ENCODE data around the gene PTTG2. TPM values are rescaled to one million over a fixed set of nuclear protein-coding genes. Genes with fewer than 3 reads are reported as not detected.
"Not testable (repeated sequence)": the region's sequence is repeated elsewhere in the genome, so short reads cannot be mapped to it uniquely, and the experiment has no call there.

PTTG2 gene
- not detected in 2 replicates for polyA plus RNA-seq (2011; rRNA removed)
- polyA minus RNA-seq (2011; rRNA and poly(A)+ RNA removed) = not detected in 2 replicates

- peaks cover 4% of the 10 kb centered on the region; the same call in 1 of the 2 replicates for H3K27me3 ChIP-seq (ENCODE audit: control insufficient read depth, insufficient read depth, low read length)
- DNase-seq (ENCODE audit: low read depth) = no peak
- TF ChIP-seq CTCF (IDR thresholded peaks at IDR 0.05; ENCODE audit: insufficient read depth, low read depth, low read length) = no peak
- ChIA-PET CTCF (no interaction called here), POLR2A (no interaction called here)
- H3K4me3 ChIP-seq (ENCODE audit: low read depth, low read length) = no peak within 1 kb of the TSS
- H3K36me3 ChIP-seq (ENCODE audit: control insufficient read depth, insufficient read depth, low read length) = no peaks in the 10 kb centered on the region
Measured at GRCh38 chr4:37960098-37960497, at the start of gene PTTG2. Gene PTTG2, plus strand, starts transcription at chr4:37960398. Its CDS starts 37 bp downstream, at chr4:37960435.

GRCh38 chr4:37914539-37914938 is 45.7 kb upstream of the PTTG2 start:
- no peak for DNase-seq (ENCODE audit: low read depth)
- peaks cover 11% of the 10 kb centered on the region for H3K27me3 ChIP-seq (ENCODE audit: control insufficient read depth, insufficient read depth, low read length)
- no peak overlapping the region for H3K4me3 ChIP-seq (ENCODE audit: low read depth, low read length)
- CTCF ChIA-PET = interaction anchor here (1.0 kb wide), 1 partner anchor 55 kb away, joined by 3 read pairs; no protein-coding TSS in a partner anchor
- no peaks in the 10 kb centered on the region for H3K36me3 ChIP-seq (ENCODE audit: control insufficient read depth, insufficient read depth, low read length)
- POLR2A ChIA-PET = no interaction called here
- no peak for TF ChIP-seq CTCF (IDR thresholded peaks at IDR 0.05; ENCODE audit: insufficient read depth, low read depth, low read length)

GRCh38 chr4:37917388-37917787 is 42.8 kb upstream of the PTTG2 start:
- TF ChIP-seq CTCF (IDR thresholded peaks at IDR 0.05; ENCODE audit: insufficient read depth, low read depth, low read length) = no peak
- ChIA-PET POLR2A (no interaction called here), CTCF (no interaction called here)
- Histone ChIP-seq H3K27me3 (ENCODE audit: control insufficient read depth, insufficient read depth, low read length) (peaks cover 11% of the 10 kb centered on the region), H3K36me3 (ENCODE audit: control insufficient read depth, insufficient read depth, low read length) (no peaks in the 10 kb centered on the region), H3K4me3 (ENCODE audit: low read depth, low read length) (no peak overlapping the region)
- DNase-seq (ENCODE audit: low read depth) = no peak

GRCh38 chr4:37918653-37919052 is 41.5 kb upstream of the PTTG2 start:
- no peak overlapping the region for H3K4me3 ChIP-seq (ENCODE audit: low read depth, low read length)
- H3K36me3 ChIP-seq (ENCODE audit: control insufficient read depth, insufficient read depth, low read length) = no peaks in the 10 kb centered on the region
- DNase-seq (ENCODE audit: low read depth) = no peak
- ChIA-PET POLR2A (no interaction called here), CTCF (no interaction called here)
- no peak for TF ChIP-seq CTCF (IDR thresholded peaks at IDR 0.05; ENCODE audit: insufficient read depth, low read depth, low read length)
- H3K27me3 ChIP-seq (ENCODE audit: control insufficient read depth, insufficient read depth, low read length) = peaks cover 10% of the 10 kb centered on the region

GRCh38 chr4:37922328-37922727 is 37.9 kb upstream of the PTTG2 start:
- peaks cover 1% of the 10 kb centered on the region for H3K27me3 ChIP-seq (ENCODE audit: control insufficient read depth, insufficient read depth, low read length)
- no peak for DNase-seq (ENCODE audit: low read depth)
- ChIA-PET POLR2A (no interaction called here), CTCF (no interaction called here)
- no peaks in the 10 kb centered on the region for H3K36me3 ChIP-seq (ENCODE audit: control insufficient read depth, insufficient read depth, low read length)
- no peak overlapping the region for H3K4me3 ChIP-seq (ENCODE audit: low read depth, low read length)
- no peak for TF ChIP-seq CTCF (IDR thresholded peaks at IDR 0.05; ENCODE audit: insufficient read depth, low read depth, low read length)

- CTCF ChIA-PET; H3K4me3 ChIP-seq (ENCODE audit: low read depth, low read length); DNase-seq (ENCODE audit: low read depth); H3K27me3 ChIP-seq (ENCODE audit: control insufficient read depth, insufficient read depth, low read length); H3K36me3 ChIP-seq (ENCODE audit: control insufficient read depth, insufficient read depth, low read length); POLR2A ChIA-PET: not testable (repeated sequence)
Measured at GRCh38 chr4:37923089-37923488, 37.1 kb upstream of the PTTG2 start.
